ENCODE measurements around the gene SPRYD3. TPM values are rescaled to one million over a fixed set of nuclear protein-coding genes. Genes with fewer than 3 reads are reported as not detected.

Gene SPRYD3
- total RNA-seq, 3 donors from 2014 or later = 31.8 to 45.8 (median 36.3) TPM

DNA sequence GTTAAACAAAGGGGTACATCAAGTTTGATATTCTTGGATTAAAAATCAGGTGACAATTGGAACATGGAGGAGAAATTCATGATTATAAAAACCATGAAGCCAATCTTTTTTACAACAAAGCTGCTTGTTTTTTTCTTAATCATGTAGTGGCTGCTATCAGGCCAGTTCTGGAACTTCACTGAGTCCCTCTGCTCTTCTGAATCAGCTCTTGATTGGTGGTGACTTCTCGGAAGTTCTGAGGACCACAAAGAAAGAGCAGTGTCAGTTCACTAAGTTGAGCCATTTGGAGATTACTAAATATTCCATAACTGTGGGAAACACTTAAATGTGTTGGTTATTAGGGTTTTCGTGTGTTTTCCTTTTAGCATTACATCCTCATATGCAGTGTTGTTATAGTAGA is 64.5 kb downstream of the SPRYD3 start:
- no peak overlapping the region for H3K27ac ChIP-seq
- no peaks in the 10 kb centered on the region for H3K9me3 ChIP-seq
- no peaks in the 10 kb centered on the region for H3K36me3 ChIP-seq
- no peak overlapping the region for H3K4me3 ChIP-seq
- no peak for TF ChIP-seq CTCF (IDR thresholded peaks at IDR 0.05)
- TF ChIP-seq POLR2AphosphoS5 (IDR thresholded peaks at IDR 0.05) = no peak
- H3K4me1 ChIP-seq = no peaks in the 10 kb centered on the region
- no peak for DNase-seq (ENCODE audit: low spot score in 2 of 2)
- intact Hi-C loops (cut with DNase I; ENCODE audit: low total_unique reads) = no loop called here
- H3K27me3 ChIP-seq = no peaks in the 10 kb centered on the region

Other genes with a start within 250 kb of the SPRYD3 start
- gene KRT79, start 245.1 kb downstream of the SPRYD3 start, total RNA-seq = 1 to 10 TPM in 1 of 3 donors, under 1 TPM in 1, not detected in 1; 0.48 to 1.3 TPM
- gene KRT78, start 230.4 kb downstream of the SPRYD3 start, total RNA-seq = 1 to 10 TPM in 1 of 3 donors, not detected in 2; 2.0 TPM
- 100 to 1,000 TPM in 2 of 3 donors, 1 to 10 TPM in 1; 4.6 to 430 (median 153) TPM for gene KRT8, start 174.3 kb downstream of the SPRYD3 start, total RNA-seq
- gene KRT18, start 130.3 kb downstream of the SPRYD3 start, total RNA-seq = 100 to 1,000 TPM in 2 of 3 donors, 1 to 10 TPM in 1; 2.1 to 380 (median 213) TPM
- gene EIF4B, start 72.9 kb downstream of the SPRYD3 start, total RNA-seq = 100 to 1,000 TPM; 600 to 759 (median 614) TPM
- gene TNS2, start 29.3 kb downstream of the SPRYD3 start, total RNA-seq = 100 to 1,000 TPM in 2 of 3 donors, 10 to 100 TPM in 1; 65.4 to 228 (median 156) TPM
- gene IGFBP6, start 18.3 kb upstream of the SPRYD3 start, total RNA-seq = 100 to 1,000 TPM; 169 to 708 (median 284) TPM
- under 1 TPM in 2 of 3 donors, not detected in 1; 0.16 to 0.33 TPM for gene SOAT2, start 24.1 kb upstream of the SPRYD3 start, total RNA-seq
- gene ZNF740, start 101.3 kb upstream of the SPRYD3 start, total RNA-seq = 10 to 100 TPM; 17.9 to 22.0 (median 19.3) TPM
- 10 to 100 TPM; 60.2 to 74.1 (median 68.8) TPM for gene CSAD, start 101.5 kb upstream of the SPRYD3 start, total RNA-seq
- gene ITGB7, start 127.9 kb upstream of the SPRYD3 start, total RNA-seq = 1 to 10 TPM; 1.1 to 2.9 (median 2.9) TPM
- 10 to 100 TPM; 12.2 to 39.8 (median 23.3) TPM for gene RARG, start 152.8 kb upstream of the SPRYD3 start, total RNA-seq
- 1 to 10 TPM in 2 of 3 donors, under 1 TPM in 1; 0.33 to 1.3 (median 1.2) TPM for gene ESPL1, start 188.9 kb upstream of the SPRYD3 start, total RNA-seq
- gene PFDN5, start 216.2 kb upstream of the SPRYD3 start, total RNA-seq = 1,000 to 10,000 TPM in 1 of 3 donors, 100 to 1,000 TPM in 2; 764 to 1,048 (median 840) TPM
- gene MYG1, start 220.3 kb upstream of the SPRYD3 start, total RNA-seq = 10 to 100 TPM; 35.7 to 63.8 (median 39.1) TPM
- 10 to 100 TPM; 46.2 to 63.7 (median 51.0) TPM for gene AAAS, start 242.2 kb upstream of the SPRYD3 start, total RNA-seq